ENCODE measurements around the gene SOD2. TPM values are rescaled to one million over a fixed set of nuclear protein-coding genes. Genes with fewer than 3 reads are reported as not detected.

Gene SOD2
- total and polyA plus RNA-seq, 2 donors (not counting 1 experiment from before 2014, with no cell fraction given) = 96.1 to 1,311 TPM

- no peak overlapping the region for H3K9ac ChIP-seq (ENCODE audit: insufficient read depth, low read length)
- H3K4me2 ChIP-seq (ENCODE audit: extremely low read depth, insufficient read depth, low read length) = no peak overlapping the region
- DNase-seq (ENCODE audit: low read depth in 2 of 2) = peak in 1 of 2 donors; percentile 33
- no peaks in the 10 kb centered on the region for H4K20me1 ChIP-seq (ENCODE audit: control insufficient read depth, extremely low read depth, insufficient read depth, low read length)
- no peak for TF ChIP-seq EZH2 (IDR thresholded peaks at IDR 0.05; ENCODE audit: low read length, missing control alignments)
- TF ChIP-seq CTCF (conservative IDR thresholded peaks at IDR 0.05 in 1 of 2, IDR thresholded peaks at IDR 0.05 in 1 of 2; ENCODE audit: low read depth in 1 of 2, low read length in 2 of 2) = peak; percentile 6 to 41
- no peak overlapping the region for H3K4me3 ChIP-seq (replicated peaks in 1 of 4; ENCODE audit: control extremely low read depth in 1 of 4, insufficient read depth in 1 of 4, low read depth in 3 of 4, low read length in 4 of 4)
- H2AFZ ChIP-seq (ENCODE audit: low read length) = no peak overlapping the region
- no peaks in the 10 kb centered on the region for H3K36me3 ChIP-seq (ENCODE audit: control insufficient read depth, insufficient read depth, low read length)
- peaks cover 7% of the 10 kb centered on the region for H3K4me1 ChIP-seq (ENCODE audit: control insufficient read depth, extremely low read depth, insufficient read depth, low read length)
- no peak overlapping the region for H3K27ac ChIP-seq (ENCODE audit: insufficient read depth, low read length)
- no peaks in the 10 kb centered on the region for H3K9me3 ChIP-seq (ENCODE audit: control insufficient read depth, insufficient read depth, low read depth, low read length)
- H3K27me3 ChIP-seq (ENCODE audit: control insufficient read depth, insufficient read depth, low read length) = no peaks in the 10 kb centered on the region
- H3K79me2 ChIP-seq (ENCODE audit: control insufficient read depth, insufficient read depth, low read length) = peaks cover 24% of the 10 kb centered on the region
These were observed 27.7 kb upstream of the SOD2 start for GRCh38 chr6:159720708-159721107.

GRCh38 chr6:159719287-159719686 lies 26.2 kb upstream of the SOD2 start:
- Histone ChIP-seq H3K27ac (ENCODE audit: insufficient read depth, low read length) (no peak overlapping the region), H3K4me3 (replicated peaks in 1 of 4; ENCODE audit: control extremely low read depth in 1 of 4, insufficient read depth in 1 of 4, low read depth in 3 of 4, low read length in 4 of 4) (no peak overlapping the region), H3K36me3 (ENCODE audit: control insufficient read depth, insufficient read depth, low read length) (no peaks in the 10 kb centered on the region), H3K9ac (ENCODE audit: insufficient read depth, low read length) (no peak overlapping the region), H3K27me3 (ENCODE audit: control insufficient read depth, insufficient read depth, low read length) (no peaks in the 10 kb centered on the region), H3K9me3 (ENCODE audit: control insufficient read depth, insufficient read depth, low read depth, low read length) (no peaks in the 10 kb centered on the region), H2AFZ (ENCODE audit: low read length) (no peak overlapping the region), H4K20me1 (ENCODE audit: control insufficient read depth, extremely low read depth, insufficient read depth, low read length) (no peaks in the 10 kb centered on the region), H3K79me2 (ENCODE audit: control insufficient read depth, insufficient read depth, low read length) (peaks cover 15% of the 10 kb centered on the region), H3K4me2 (ENCODE audit: extremely low read depth, insufficient read depth, low read length) (no peak overlapping the region), H3K4me1 (ENCODE audit: control insufficient read depth, extremely low read depth, insufficient read depth, low read length) (peaks cover 7% of the 10 kb centered on the region)
- DNase-seq (ENCODE audit: low read depth in 2 of 2) = no peak
- no peak for TF ChIP-seq EZH2 (IDR thresholded peaks at IDR 0.05; ENCODE audit: low read length, missing control alignments)
- TF ChIP-seq CTCF (conservative IDR thresholded peaks at IDR 0.05 in 1 of 2, IDR thresholded peaks at IDR 0.05 in 1 of 2; ENCODE audit: low read depth in 1 of 2, low read length in 2 of 2) = no peak

- peak in 1 of 2 donors; percentile 19 for DNase-seq (ENCODE audit: low read depth in 2 of 2)
- TF ChIP-seq CTCF (conservative IDR thresholded peaks at IDR 0.05 in 1 of 2, IDR thresholded peaks at IDR 0.05 in 1 of 2; ENCODE audit: low read depth in 1 of 2, low read length in 2 of 2) (no peak), EZH2 (IDR thresholded peaks at IDR 0.05; ENCODE audit: low read length, missing control alignments) (no peak)
These were observed 25.6 kb upstream of the SOD2 start for GRCh38 chr6:159718634-159719033.

More at GRCh38 chr6:159718634-159719033, 25.6 kb upstream of the SOD2 start:
- no peaks in the 10 kb centered on the region for H3K27me3 ChIP-seq (ENCODE audit: control insufficient read depth, insufficient read depth, low read length)
- no peak overlapping the region for H3K9ac ChIP-seq (ENCODE audit: insufficient read depth, low read length)
- no peaks in the 10 kb centered on the region for H3K9me3 ChIP-seq (ENCODE audit: control insufficient read depth, insufficient read depth, low read depth, low read length)
- H4K20me1 ChIP-seq (ENCODE audit: control insufficient read depth, extremely low read depth, insufficient read depth, low read length) = no peaks in the 10 kb centered on the region
- peaks cover 7% of the 10 kb centered on the region for H3K4me1 ChIP-seq (ENCODE audit: control insufficient read depth, extremely low read depth, insufficient read depth, low read length)
- no peak overlapping the region for H3K4me3 ChIP-seq (replicated peaks in 1 of 4; ENCODE audit: control extremely low read depth in 1 of 4, insufficient read depth in 1 of 4, low read depth in 3 of 4, low read length in 4 of 4)
- H3K4me2 ChIP-seq (ENCODE audit: extremely low read depth, insufficient read depth, low read length) = no peak overlapping the region
- no peak overlapping the region for H3K27ac ChIP-seq (ENCODE audit: insufficient read depth, low read length)
- H3K36me3 ChIP-seq (ENCODE audit: control insufficient read depth, insufficient read depth, low read length) = no peaks in the 10 kb centered on the region
- H2AFZ ChIP-seq (ENCODE audit: low read length) = no peak overlapping the region
- peaks cover 11% of the 10 kb centered on the region for H3K79me2 ChIP-seq (ENCODE audit: control insufficient read depth, insufficient read depth, low read length)
